ENCODE results near the gene FLNA.
"Not testable (repeated sequence)": the region's sequence is repeated elsewhere in the genome, so short reads cannot be mapped to it uniquely, and the experiment has no call there.

Gene FLNA

GRCh38 chrX:154304846-154305245 is 69.6 kb downstream of the FLNA start:
- DNase-seq, result no peak

- DNase-seq, result no peak
Measured at GRCh38 chrX:154303476-154303875, 71.0 kb downstream of the FLNA start.

- not testable (repeated sequence) for DNase-seq
Measured at GRCh38 chrX:154302998-154303397, 71.4 kb downstream of the FLNA start.

GRCh38 chrX:154300816-154301215 is 73.6 kb downstream of the FLNA start:
- DNase-seq, result no peak
